ENCODE measurements around the gene ADAMTS17.

- no peak for TF ChIP-seq CTCF (IDR thresholded peaks at IDR 0.05 in 4 of 5, conservative IDR thresholded peaks at IDR 0.05 in 1 of 5)
- TF ChIP-seq POLR2A (IDR thresholded peaks at IDR 0.05), result no peak
Measured at GRCh38 chr15:99967841-99968371, 373.9 kb downstream of the ADAMTS17 start.
